CD4-positive, alpha-beta T cell treated with Interleukin-6 for 4 hours (primary cell): ENCODE results near the gene CD226.
"Not testable (repeated sequence)": the region's sequence is repeated elsewhere in the genome, so short reads cannot be mapped to it uniquely, and the experiment has no call there.

Experiments used
- DNase-seq: peaks from one replicate; pipeline ENCODE4 v3.0.0-alpha.2; 2020; ENCODE audit warnings: mixed read lengths

The CD226 gene

DNA sequence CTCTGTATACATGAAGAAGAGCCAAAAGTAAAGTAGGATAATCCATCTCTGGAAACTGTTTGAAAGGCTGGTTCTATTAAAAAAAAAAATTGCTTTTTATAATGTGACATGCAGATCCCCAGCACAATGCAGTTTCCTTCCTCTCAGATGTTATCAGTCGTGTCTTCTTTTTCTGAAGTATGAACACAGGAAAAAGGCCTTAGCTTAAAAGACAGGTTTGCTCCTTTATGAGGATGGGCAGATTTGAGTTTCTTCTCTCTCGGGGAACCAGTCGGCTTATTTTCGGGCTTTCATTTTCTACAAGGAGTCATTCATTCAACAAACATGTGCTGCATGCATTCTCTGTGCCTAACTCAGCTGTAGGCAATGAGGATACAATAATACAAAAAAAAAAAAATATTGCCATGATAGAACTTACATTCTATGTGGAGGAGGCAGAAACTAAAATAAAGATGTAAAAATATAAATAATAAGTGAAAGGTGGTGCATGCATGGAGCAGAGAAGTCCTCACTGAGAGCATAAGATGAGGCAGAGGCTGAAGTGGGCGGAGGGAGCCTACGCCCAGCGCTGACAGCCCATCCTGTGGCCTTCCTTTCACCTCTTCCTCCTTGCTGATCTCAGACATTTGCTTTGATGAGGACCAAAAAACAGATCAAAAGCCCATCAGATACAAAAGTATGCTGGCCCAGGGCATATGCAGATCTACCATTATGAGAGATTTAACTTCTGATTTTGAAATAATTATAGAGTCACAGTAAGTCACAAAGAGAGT, at the start of gene CD226:
CD226 (minus strand) TSS at position 513 of the 773 bp plus-strand sequence; CDS start at position 46, 467 bp downstream.
- DNase-seq = peak; percentile 47

- no peak for DNase-seq
Measured at GRCh38 chr18:69996951-69997798, 49.5 kb upstream of the CD226 start.

GRCh38 chr18:69996417-69996816, 48.7 kb upstream of the CD226 start:
- DNase-seq = no peak

DNA sequence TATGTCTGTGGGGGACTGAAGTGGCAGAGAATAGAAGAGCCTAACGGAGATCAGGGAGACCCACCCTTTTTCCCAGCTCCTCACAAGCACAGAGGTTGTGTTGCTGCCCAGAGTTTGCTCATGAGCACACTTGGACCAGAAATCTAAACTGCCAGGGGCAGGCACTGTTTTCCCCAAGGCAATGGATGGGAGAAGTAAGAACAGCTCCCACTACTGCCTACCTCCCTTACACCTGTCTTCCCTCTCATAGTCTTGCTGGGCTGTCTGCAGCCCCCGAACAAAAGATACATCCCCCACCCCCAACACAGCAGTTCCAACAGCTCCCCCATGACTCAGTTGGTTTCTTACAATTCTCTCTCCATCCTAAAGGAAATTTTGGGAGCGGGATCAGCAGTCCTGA, 48.1 kb upstream of the CD226 start:
- no peak for DNase-seq

GRCh38 chr18:69992776-69993175, 45.1 kb upstream of the CD226 start:
- DNase-seq = no peak

- DNase-seq = no peak
Measured at GRCh38 chr18:69987870-69988269, 40.2 kb upstream of the CD226 start.

DNA sequence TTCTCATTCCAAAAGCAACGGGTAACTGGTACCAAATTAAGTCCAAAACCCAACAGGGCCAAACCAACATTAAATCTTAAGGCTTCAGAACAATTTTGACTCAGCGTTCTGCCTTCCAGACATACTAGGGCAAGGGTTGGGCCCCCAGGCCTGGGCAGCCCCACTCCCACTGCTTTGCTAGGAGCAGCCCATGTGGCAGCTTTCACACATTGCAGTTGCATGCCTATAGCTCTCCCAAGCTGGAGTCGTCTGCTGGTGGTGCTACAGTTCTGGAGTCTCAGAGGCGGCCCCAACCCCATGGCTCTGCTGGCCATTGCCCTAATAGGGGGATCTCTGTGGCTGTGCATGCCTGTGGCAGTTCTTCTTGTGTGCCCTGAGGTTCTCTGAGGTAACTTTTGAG, 37.6 kb upstream of the CD226 start:
- no peak for DNase-seq

- no peak for DNase-seq
Measured at GRCh38 chr18:69982417-69982816, 34.7 kb upstream of the CD226 start.

DNA sequence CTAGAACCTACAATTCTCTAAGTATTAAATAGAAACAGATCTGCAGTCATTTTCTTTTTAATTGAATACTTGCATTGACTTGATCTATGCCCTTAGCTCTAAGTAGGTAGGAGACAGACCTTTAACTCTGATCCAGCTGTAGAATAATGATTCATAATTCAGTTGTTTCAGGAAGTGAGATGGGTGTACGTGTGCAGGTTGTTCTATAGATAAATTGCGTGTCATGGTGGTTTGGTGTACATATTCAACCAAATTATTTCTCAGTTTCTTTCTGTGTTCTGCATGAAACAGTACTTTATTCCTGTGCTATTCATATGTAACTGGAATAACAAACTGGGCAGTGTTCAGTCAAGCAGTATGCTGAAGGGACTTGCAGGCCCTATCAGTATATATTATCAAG, 34.3 kb upstream of the CD226 start:
- DNase-seq = no peak

- DNase-seq = no peak
Measured at GRCh38 chr18:69980982-69981804, 33.5 kb upstream of the CD226 start.

GRCh38 chr18:69980509-69980908, 32.8 kb upstream of the CD226 start:
- no peak for DNase-seq

DNA sequence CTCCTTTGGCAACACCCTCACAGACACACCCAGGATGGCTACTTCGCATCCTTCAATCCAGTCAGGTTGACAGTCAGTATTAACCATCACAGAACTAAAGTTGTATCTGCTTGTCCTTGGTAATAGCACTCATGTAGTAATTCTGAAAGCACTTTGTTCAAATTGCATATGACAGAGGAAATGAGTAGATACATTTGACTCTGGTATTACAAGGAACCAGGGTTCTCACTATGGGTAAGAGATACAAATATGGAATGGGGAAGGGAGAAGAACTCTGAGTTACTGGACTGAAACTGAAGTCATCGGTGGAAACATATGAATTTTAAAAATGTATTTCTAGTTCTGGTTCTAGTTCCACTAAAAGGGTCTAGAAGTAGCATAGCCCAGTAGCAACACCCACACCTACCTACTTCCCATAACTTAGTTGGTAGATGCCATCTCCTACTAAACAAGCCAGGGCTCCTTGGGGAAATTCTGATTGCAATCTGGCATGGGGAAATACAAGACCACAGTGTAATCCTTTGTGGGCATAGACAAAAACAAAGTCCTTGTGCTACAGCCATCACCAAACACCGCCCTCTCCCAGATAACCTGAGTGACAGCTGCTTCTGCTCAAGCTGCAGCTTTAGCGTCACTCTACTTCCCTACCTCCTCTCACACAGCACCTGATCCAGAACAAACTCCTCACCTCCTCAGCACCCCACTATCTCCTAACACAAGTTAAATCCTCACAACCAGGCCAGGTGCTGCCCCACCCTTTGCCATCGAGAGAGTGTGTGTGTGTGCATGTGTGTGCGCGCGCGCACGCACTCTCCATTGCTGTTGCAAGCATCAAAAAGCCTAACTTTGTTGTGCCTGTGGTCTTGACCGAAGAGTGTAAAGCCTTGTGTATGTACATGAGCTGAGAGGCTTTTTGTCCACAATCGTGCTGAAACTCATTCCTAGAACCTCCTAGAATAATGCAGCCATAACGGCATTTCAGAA, 31.4 kb upstream of the CD226 start:
- DNase-seq = no peak

- DNase-seq = not testable (repeated sequence)
Measured at GRCh38 chr18:69975294-69975693, 27.6 kb upstream of the CD226 start.

- no peak for DNase-seq
Measured at GRCh38 chr18:69974365-69974764, 26.7 kb upstream of the CD226 start.

DNA sequence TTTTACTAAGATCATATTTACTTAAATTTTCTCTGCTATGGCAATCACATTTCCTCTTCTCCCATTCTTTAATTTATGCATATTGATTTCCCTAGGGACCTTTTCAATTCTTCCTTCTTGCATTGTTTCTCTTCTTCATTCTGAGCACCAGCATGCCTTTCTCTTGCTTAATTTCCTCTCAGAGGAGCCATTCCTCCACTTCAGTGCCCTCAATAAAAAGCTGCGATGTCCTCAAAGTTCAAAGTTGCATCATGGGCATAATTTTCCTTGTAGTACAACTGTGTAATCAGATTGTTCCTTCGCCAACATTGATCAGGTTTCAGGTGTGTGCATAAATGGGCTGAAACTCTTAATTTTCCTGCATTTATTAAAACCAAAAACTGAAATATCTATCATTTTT, 21.8 kb upstream of the CD226 start:
- DNase-seq = no peak

- DNase-seq = peak; percentile 65
Measured at GRCh38 chr18:69968039-69968438, 20.4 kb upstream of the CD226 start.

DNA sequence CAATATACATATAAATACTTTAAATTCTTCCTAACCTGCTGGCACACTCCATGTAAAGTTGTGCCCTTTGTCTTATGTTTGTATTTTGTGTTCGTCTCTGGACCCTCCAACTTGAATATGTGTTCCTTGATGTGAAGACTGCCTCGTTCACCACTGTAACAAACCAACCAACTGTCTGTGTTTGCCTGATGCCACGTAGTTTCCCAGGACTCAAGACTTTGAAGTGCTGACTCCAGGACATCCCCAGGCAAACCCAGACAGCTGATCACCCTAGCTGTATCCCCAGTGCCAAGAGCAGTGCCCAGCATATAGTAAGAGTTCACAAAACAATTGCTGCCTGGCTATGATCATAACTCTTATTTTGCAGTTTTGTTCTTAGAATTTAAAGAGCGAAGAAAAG, 15.5 kb upstream of the CD226 start:
- DNase-seq = no peak

GRCh38 chr18:69961718-69962117, 14.0 kb upstream of the CD226 start:
- DNase-seq = no peak

DNA sequence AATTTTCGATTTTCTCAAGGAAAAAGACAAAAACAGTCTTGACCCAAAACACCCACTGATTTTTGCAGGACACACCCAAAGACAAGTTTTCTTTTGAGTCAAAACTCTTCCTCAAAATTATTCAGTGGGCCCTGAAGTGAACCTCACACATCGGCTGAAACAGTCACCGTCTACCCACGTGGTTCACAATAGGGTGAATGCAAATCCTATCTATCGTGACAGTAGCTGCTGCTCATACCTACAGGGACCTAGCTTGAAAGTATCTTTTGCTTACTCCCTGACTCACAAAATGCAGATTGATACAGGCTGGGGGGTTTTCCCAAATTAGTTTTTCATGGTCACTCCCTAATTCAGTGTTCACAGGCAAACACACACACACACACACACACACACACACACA, 10.7 kb upstream of the CD226 start:
- peak; percentile 27 for DNase-seq

DNA sequence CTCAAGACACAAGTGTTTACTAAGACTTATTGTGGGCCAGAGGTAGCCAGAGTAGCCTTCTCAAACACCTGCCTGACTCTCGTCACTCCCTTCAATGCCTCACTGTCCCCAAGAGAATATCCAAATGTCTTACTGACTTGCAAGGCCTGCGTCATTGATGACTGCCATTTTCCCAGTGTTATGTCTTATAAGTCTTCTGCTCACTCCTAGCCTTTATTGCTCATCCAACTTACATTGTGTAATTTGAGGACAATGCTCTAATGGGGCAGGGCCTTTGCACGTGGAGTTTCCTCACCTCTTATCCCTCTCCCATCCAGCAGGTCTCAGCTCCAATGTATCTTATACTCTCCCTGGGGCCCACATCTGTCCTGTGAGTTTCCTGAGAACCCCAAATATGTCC, 10.1 kb upstream of the CD226 start:
- no peak for DNase-seq

GRCh38 chr18:69956665-69957620, 9.3 kb upstream of the CD226 start:
- peak; percentile 47 for DNase-seq
